Panc1 (cell line): ENCODE measurements around the gene SPP1. TPM values are rescaled to one million over a fixed set of nuclear protein-coding genes. Genes with fewer than 3 reads are reported as not detected.

Experiments used
- ATAC-seq: fragments of 200-7000 bp; cut with Tn5 transposase; 2 replicates; pipeline ENCODE4 v1.9.1; 2020; ENCODE audit warnings: mild to moderate bottlenecking, moderate library complexity
- BruUV-seq: library from RNA; stranded (reverse); fragments of 400-500 nt; replicated peaks from 2 replicates; lab custom pipeline; 2021; lab: Mats Ljungman, UMichigan
- CTCF ChIA-PET: fragments of 300-600 bp; sonication (Branson Sonifier 250); formaldehyde crosslinking; loops from one replicate; lab custom pipeline; 2022; ENCODE audit warnings: antibody characterized with exemption; lab: Charles Lee
- POLR2A ChIA-PET: fragments of 300-600 bp; sonication (Branson Sonifier 250); formaldehyde crosslinking; loops from one replicate; lab custom pipeline; 2022; ENCODE audit warnings: antibody characterized with exemption; lab: Charles Lee
- DNase-seq: peaks from one replicate; pipeline ENCODE4 v3.0.0-alpha.2; 2010; ENCODE audit warnings: low read depth, low spot score
- H3K27ac ChIP-seq: 2 replicates; pipeline ENCODE4 v1.5.1; 2011; ENCODE audit warnings: mild to moderate bottlenecking, low read length, inconsistent platforms
- H3K27me3 ChIP-seq: fragments of 200-500 bp; sonication (Bioruptor generic); 2 replicates; pipeline ENCODE4 v1.6.0; 2014; ENCODE audit warnings: low read length, inconsistent platforms; ENCODE audit not compliant: control insufficient read depth, insufficient read depth
- H3K36me3 ChIP-seq: fragments of 200-500 bp; sonication (Bioruptor generic); 2 replicates; pipeline ENCODE4 v1.5.1; 2014; ENCODE audit warnings: inconsistent platforms, mild to moderate bottlenecking, low read length, moderate library complexity; ENCODE audit not compliant: control insufficient read depth, insufficient read depth
- H3K4me1 ChIP-seq: 2 replicates; pipeline ENCODE4 v1.5.1; 2011; ENCODE audit warnings: inconsistent platforms, mild to moderate bottlenecking, low read length, moderate library complexity; ENCODE audit not compliant: control insufficient read depth, insufficient read depth
- H3K4me3 ChIP-seq, 2 experiments: 2 replicates each; pipeline ENCODE4 v1.5.1; 2011 to 2012; ENCODE audit warnings: low read depth in 2 of 2, low read length in 2 of 2, mild to moderate bottlenecking in 2 of 2, inconsistent platforms in 1 of 2, moderate library complexity in 1 of 2
- H3K9me3 ChIP-seq: fragments of 200-500 bp; sonication (Bioruptor generic); 2 replicates; pipeline ENCODE4 v1.5.1; 2014; ENCODE audit warnings: low read depth, mild to moderate bottlenecking, inconsistent platforms, low read length, moderate library complexity; ENCODE audit not compliant: control insufficient read depth, insufficient read depth
- POLR2AphosphoS5 ChIP-seq: IDR thresholded peaks from 2 replicates; pipeline ENCODE4 v1.6.1; 2012; ENCODE audit warnings: mild to moderate bottlenecking, low read depth, low read length, moderate library complexity
- SIN3A ChIP-seq: IDR thresholded peaks from 2 replicates; pipeline ENCODE4 v1.6.1; 2012; ENCODE audit warnings: low read depth, mild to moderate bottlenecking, low read length, moderate library complexity, borderline replicate concordance; ENCODE audit not compliant: insufficient read depth
- TCF7L2 ChIP-seq: IDR thresholded peaks from 2 replicates; pipeline ENCODE4 v1.6.1; 2011; ENCODE audit warnings: mild to moderate bottlenecking, low read depth, low read length, inconsistent platforms
- in situ Hi-C: cut with HindIII; loops from 2 replicates; pipeline ENCODE4 v1.10.0; 2016; ENCODE audit warnings: low sequenced_read_pairs, low pct_unique_long_range_greater_than_20kb
- intact Hi-C: fragments of 100-400 bp; cut with micrococcal nuclease; formaldehyde crosslinking; loops from one replicate; pipeline ENCODE4 v1.10.0; 2022; ENCODE audit not compliant: unreplicated experiment
- total RNA-seq: library from RNA; stranded (reverse); gene quantifications from one replicate; pipeline ENCODE4 v1.2.1, GENCODE V29; 2021; ENCODE audit not compliant: unreplicated experiment
- TF ChIP-seq, protein P1 (sequence below): fragments of 450-650 bp; IDR thresholded peaks from 2 replicates; pipeline ENCODE4 v1.5.1; 2017; ENCODE audit warnings: mild to moderate bottlenecking
- TF ChIP-seq, protein P2 (sequence below), 2 experiments: IDR thresholded peaks; 2 replicates each; pipeline ENCODE4 v1.6.1; 2011 to 2012; ENCODE audit warnings: low read depth in 2 of 2, control low read depth in 1 of 2, low read length in 1 of 2, mild to moderate bottlenecking in 1 of 2, moderate library complexity in 1 of 2; ENCODE audit not compliant: insufficient read depth in 1 of 2

SPP1 gene
- total RNA-seq, 1 experiment from 2014 or later, result 1.6 TPM

DNA sequence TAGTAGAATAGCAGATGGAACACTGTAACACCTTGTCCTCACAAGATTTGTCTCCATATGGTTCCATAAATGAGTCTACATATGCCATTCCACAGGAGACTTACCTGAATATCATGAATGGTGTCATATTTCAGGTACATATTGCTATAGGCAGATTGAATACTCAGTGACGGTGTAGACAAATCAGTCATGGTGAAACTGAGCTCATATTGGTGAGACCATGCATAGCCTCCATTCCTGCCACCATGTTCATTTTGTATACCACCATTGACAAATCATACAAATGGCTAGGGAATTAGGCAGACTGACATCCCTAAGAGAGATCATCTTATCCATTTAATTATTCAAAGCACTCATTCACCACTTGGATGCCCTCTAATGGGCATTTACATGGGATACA lies 38.0 kb upstream of the SPP1 start:
- CTCF ChIA-PET, result no interaction called here
- no TSS peak for BruUV-seq
- Histone ChIP-seq H3K27ac (no peak overlapping the region), H3K9me3 (no peaks in the 10 kb centered on the region), H3K4me1 (no peaks in the 10 kb centered on the region), H3K27me3 (no peaks in the 10 kb centered on the region), H3K36me3 (no peaks in the 10 kb centered on the region), H3K4me3 (no peak overlapping the region)
- POLR2A ChIA-PET, result no interaction called here
- in situ Hi-C loops (no loop called here), intact Hi-C loops (no loop called here)
- no peak for DNase-seq
- TF ChIP-seq POLR2AphosphoS5 (no peak), SIN3A (no peak), TCF7L2 (no peak)
- TF ChIP-seq, protein P1, sequence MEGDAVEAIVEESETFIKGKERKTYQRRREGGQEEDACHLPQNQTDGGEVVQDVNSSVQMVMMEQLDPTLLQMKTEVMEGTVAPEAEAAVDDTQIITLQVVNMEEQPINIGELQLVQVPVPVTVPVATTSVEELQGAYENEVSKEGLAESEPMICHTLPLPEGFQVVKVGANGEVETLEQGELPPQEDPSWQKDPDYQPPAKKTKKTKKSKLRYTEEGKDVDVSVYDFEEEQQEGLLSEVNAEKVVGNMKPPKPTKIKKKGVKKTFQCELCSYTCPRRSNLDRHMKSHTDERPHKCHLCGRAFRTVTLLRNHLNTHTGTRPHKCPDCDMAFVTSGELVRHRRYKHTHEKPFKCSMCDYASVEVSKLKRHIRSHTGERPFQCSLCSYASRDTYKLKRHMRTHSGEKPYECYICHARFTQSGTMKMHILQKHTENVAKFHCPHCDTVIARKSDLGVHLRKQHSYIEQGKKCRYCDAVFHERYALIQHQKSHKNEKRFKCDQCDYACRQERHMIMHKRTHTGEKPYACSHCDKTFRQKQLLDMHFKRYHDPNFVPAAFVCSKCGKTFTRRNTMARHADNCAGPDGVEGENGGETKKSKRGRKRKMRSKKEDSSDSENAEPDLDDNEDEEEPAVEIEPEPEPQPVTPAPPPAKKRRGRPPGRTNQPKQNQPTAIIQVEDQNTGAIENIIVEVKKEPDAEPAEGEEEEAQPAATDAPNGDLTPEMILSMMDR, result no peak
- TF ChIP-seq, protein P2, sequence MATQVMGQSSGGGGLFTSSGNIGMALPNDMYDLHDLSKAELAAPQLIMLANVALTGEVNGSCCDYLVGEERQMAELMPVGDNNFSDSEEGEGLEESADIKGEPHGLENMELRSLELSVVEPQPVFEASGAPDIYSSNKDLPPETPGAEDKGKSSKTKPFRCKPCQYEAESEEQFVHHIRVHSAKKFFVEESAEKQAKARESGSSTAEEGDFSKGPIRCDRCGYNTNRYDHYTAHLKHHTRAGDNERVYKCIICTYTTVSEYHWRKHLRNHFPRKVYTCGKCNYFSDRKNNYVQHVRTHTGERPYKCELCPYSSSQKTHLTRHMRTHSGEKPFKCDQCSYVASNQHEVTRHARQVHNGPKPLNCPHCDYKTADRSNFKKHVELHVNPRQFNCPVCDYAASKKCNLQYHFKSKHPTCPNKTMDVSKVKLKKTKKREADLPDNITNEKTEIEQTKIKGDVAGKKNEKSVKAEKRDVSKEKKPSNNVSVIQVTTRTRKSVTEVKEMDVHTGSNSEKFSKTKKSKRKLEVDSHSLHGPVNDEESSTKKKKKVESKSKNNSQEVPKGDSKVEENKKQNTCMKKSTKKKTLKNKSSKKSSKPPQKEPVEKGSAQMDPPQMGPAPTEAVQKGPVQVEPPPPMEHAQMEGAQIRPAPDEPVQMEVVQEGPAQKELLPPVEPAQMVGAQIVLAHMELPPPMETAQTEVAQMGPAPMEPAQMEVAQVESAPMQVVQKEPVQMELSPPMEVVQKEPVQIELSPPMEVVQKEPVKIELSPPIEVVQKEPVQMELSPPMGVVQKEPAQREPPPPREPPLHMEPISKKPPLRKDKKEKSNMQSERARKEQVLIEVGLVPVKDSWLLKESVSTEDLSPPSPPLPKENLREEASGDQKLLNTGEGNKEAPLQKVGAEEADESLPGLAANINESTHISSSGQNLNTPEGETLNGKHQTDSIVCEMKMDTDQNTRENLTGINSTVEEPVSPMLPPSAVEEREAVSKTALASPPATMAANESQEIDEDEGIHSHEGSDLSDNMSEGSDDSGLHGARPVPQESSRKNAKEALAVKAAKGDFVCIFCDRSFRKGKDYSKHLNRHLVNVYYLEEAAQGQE (IDR thresholded peaks at IDR 0.05; ENCODE audit: insufficient read depth in 1 of 2, low read depth in 2 of 2, low read length in 1 of 2), result no peak
- no peak for ATAC-seq

DNA sequence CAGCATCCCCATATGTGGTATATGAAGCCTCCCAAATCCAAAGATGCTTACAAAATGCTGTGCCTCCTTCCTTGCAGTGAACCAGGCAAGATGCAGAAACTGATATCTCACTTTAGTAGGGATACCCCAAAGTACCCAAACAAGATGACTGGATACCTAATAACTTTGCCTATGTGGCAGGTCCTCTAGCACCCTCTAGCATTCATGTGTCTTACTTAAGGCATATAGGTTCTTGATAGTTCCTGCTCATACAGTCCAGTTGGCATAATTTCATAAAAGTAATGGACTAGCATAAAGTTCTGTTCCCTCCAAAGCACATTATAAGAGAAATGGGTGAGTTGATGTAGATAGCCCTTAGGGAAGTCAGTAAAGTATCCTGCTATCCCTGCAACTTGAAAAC lies 36.8 kb upstream of the SPP1 start:
- POLR2A ChIA-PET, result no interaction called here
- H3K4me3 ChIP-seq, result no peak overlapping the region
- in situ Hi-C loops, result no loop called here
- no peaks in the 10 kb centered on the region for H3K4me1 ChIP-seq
- no TSS peak for BruUV-seq
- H3K9me3 ChIP-seq, result no peaks in the 10 kb centered on the region
- 0 out of 2 replicates have a peak, but pooled peaks cover 2% of the 10 kb centered on the region for H3K27me3 ChIP-seq
- TF ChIP-seq TCF7L2, result no peak
- TF ChIP-seq SIN3A, result no peak
- TF ChIP-seq, protein P2 (IDR thresholded peaks at IDR 0.05; ENCODE audit: insufficient read depth in 1 of 2, low read depth in 2 of 2, low read length in 1 of 2), result no peak
- TF ChIP-seq POLR2AphosphoS5, result no peak
- TF ChIP-seq, protein P1, result no peak
- CTCF ChIA-PET, result no interaction called here
- intact Hi-C loops, result no loop called here
- DNase-seq (no peak), ATAC-seq (no peak)
- H3K27ac ChIP-seq, result no peak overlapping the region
- H3K36me3 ChIP-seq, result no peaks in the 10 kb centered on the region
